ENCODE results near the gene SLC6A1.
"Not testable (repeated sequence)": the region's sequence is repeated elsewhere in the genome, so short reads cannot be mapped to it uniquely, and the experiment has no call there.

- not testable (repeated sequence) for TF ChIP-seq TAF1 (IDR thresholded peaks at IDR 0.05; ENCODE audit: borderline replicate concordance, low read depth, low read length); POLR2A (IDR thresholded peaks at IDR 0.05; ENCODE audit: low read depth, low read length); POLR2AphosphoS5 (IDR thresholded peaks at IDR 0.05; ENCODE audit: low read depth, low read length)
Observed at GRCh38 chr3:11075122-11075521, 82.6 kb downstream of the SLC6A1 start.

Measured in GM12892 (cell line).